SHP77 (cell line): ENCODE measurements around the gene SEC24B.
"Not testable (repeated sequence)": the region's sequence is repeated elsewhere in the genome, so short reads cannot be mapped to it uniquely, and the experiment has no call there.

Experiments
- DNase-seq, 2 experiments: peaks; one replicate each; lab custom pipeline; 2025; lab: John Stamatoyannopoulos, UW

SEC24B gene

GRCh38 chr4:109432696-109433095 is 919 bp upstream of the SEC24B start:
- DNase-seq = no peak

GRCh38 chr4:109434007-109434971 is 674 bp downstream of the SEC24B start:
- no peak for DNase-seq

DNA sequence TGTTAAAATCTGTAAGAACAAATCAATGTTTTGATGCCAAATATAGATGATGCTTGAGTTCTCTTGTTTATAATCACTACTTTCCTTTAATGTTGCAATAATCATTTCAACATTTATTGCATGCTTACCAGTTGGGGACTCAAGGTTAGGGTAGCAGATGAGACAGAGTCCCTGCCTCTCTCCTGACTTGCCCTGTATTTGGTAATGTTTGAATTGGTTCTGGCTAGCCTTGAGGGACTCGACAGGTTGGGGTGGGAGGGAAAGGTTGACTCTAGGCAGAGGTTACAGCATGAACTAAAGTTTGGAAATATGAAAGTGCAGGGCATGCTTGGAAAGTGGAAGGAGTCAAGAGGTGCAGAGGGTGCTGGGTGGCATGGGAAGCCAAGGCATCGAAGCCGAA is 2.0 kb downstream of the SEC24B start:
- DNase-seq = no peak

GRCh38 chr4:109436504-109436903 is 2.9 kb downstream of the SEC24B start:
- DNase-seq = no peak

- no peak for DNase-seq
Measured at GRCh38 chr4:109440948-109441347, 7.3 kb downstream of the SEC24B start.

DNA sequence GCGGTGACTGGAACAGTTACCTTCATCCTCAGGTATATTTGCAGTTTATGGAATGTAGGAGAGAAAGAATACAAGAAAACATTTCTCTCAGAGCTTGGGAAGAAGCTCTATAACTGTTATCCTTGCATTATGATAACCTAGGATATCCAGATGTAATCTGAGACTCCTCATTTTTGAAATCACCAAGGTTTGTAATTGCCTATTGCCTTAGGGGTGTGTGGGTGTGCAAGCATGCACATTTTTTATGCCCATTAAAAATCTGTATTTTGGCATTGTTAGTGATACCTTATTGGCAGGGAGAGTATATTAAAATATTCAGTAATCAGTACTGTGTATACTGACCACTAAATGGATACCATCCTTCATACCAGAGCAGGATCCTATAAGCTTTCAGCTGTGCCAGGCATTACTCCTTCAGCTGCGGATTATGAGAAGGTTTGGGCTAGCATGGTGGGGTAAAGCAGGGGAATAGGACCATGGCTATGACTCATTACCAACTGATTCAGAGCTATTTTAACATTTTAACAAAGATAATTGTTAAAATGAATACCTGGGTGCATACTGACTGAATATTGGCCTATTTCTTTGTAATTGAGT is 8.3 kb downstream of the SEC24B start:
- DNase-seq = no peak

GRCh38 chr4:109444182-109444844 is 10.7 kb downstream of the SEC24B start:
- DNase-seq = no peak

DNA sequence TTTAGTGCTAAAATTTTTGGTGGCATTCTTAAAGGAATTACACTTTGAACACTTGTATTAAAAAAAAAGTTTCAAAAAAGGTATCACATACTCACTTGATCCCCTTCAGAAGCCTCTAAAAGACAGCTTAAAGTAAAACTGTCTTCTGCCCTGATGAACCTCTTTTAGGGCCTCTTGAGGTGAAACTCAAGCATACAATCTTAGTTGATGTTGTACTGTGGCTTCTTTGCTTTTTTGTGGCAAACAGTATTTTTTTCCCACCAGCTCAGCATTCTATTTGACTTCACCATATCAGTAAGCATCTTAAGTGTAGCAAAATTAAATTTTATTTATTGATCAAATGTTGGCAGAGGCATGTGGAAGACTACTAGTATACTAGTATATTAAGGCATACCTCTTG is 13.7 kb downstream of the SEC24B start:
- DNase-seq = no peak

DNA sequence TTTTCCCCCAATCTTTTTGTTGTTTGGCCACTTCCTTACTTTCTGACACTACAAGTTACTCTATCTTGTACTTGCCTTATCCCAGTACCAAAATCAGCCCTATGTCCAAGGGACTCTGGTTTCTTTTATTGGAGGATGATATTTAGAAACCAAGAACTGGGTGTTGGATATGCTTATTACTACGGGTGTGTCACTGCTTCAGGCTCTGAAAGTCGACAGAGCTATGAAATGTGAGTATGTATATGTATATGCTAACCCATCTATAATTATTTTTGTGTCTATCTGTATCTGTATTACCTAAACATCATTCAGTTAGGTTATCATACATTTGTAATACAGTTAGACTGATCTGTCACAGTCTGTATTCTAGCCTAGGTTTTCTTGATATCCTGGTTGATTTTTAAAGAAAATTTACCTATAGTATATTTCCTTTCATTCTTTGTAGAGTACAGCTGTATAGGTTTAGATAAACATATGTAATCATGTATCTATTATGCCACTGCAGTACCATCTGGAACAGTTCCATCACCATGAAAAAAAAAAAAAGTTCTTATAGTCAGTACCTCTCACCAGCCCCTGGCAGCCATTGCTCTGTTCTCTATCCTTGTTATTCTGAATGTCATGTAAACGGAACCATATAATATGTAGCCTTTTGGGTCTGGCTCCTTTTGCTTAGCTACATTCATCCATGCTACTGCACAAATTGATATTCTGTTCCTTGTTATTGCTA is 18.1 kb downstream of the SEC24B start:
- no peak for DNase-seq

GRCh38 chr4:109453110-109453509 is 19.5 kb downstream of the SEC24B start:
- DNase-seq = not testable (repeated sequence)

DNA sequence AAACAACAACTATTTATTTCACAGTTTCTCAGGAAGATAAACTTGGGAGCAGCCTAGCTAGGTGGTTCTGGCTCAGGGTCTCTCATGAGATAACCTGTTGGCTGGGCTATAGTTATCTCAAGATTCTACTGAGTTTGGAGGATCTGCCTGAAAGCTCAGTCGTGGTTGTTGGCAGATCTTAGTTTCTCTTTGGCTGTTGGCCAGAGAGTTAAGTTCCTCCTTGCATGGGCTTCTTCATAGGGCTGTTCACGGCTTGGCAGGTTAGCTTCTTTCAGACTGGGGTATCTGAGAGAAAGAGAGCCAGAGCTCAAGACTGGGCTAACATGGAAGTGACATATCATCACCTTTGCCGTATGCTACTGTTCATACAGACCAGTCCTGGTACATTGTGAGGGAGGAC is 28.7 kb downstream of the SEC24B start:
- no peak for DNase-seq

GRCh38 chr4:109462802-109463201 is 29.2 kb downstream of the SEC24B start:
- no peak for DNase-seq

DNA sequence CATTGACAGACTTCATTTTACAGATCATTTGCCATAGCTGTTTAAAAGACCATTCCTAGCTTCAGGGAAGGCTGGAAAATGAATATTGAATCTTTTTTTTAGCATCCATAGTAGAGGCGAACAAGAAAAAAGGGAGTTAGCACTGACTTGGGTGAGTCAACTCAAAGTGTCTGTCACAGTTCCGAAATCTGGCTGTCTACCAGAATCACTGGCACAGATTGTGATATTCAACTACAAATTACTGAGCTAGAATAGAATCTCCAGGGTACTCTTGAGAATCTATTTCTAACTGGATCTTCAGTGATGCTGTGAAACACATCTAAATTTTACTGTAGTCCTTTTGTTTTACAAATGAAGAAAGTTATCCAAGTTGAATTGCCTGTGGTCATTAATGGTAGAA is 31.5 kb downstream of the SEC24B start:
- no peak for DNase-seq

GRCh38 chr4:109469915-109470314 is 36.3 kb downstream of the SEC24B start:
- no peak for DNase-seq

GRCh38 chr4:109472343-109472761 is 38.7 kb downstream of the SEC24B start:
- DNase-seq = no peak

- DNase-seq = no peak
Measured at GRCh38 chr4:109473824-109474223, 40.2 kb downstream of the SEC24B start.

DNA sequence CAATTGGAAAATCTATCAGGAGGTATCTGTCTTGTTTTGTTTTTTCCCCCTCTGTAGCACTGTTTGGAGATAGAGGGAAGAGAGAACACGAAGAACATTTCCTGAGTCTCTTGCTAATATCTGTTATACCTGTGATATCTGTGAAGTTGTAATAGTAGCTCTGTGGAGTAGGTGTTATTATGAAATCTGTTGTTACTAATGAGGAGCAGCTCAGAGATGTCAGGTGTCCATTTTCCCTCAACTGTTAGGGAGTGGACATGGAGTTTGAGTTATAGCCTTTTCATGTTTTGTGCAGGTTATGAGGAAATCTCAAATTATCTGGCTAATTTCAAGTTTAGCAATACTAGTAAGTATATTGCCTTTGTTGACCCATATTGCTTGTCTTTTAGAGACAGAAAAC is 52.4 kb downstream of the SEC24B start:
- DNase-seq = no peak

DNA sequence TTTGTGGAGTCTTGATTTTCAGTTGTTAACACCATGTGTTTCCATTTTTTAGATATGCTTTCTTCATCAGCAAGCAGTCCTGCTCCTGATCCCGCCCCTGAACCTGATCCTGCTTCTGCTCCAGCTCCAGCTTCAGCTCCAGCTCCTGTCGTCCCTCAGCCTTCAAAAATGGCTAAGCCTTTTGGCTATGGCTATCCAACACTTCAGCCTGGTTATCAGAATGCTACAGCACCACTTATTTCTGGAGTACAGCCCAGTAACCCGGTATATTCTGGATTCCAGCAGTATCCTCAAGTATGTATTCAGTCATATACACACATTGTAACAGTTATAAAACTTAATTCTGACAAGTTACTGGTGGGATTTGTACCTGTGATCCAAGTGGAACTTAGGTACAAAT is 60.9 kb downstream of the SEC24B start:
- no peak for DNase-seq

DNA sequence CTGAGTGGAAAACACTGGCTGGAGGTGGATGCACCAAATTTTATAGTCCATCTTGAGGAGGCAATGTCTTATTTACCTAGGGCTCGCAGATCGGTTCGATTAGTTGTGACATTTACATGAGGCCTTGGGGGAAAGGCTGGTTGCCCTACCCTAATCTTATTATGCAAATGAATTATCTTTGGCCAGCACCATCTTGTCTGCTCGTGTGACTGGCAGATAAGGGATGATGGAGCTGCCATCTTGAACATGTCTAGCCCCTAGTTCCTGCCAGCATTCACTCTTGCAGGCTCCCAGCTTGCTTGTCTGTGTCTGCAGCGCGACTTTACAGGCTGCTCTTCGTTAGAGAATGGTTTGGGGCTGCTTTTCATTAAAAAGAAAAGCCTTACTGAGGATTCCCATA is 61.9 kb downstream of the SEC24B start:
- DNase-seq = no peak

DNA sequence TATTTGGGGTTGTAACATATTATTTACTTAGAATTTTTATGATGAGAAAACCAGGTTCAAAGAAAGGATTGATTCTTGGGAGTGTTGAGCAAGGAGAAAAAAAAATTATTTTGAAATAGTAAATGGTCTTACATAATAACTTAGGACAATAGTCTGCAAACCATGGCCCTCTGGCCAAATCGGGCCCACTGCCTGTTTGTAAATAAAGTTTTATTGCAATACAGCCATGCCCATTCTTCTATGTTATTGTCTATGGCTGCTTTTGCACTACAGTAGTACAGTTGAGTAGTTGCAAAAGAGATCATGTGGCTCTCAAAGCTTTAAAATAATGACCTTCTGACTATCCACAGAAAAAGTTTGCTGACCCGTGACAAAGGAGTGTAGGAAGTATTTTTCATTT is 63.3 kb downstream of the SEC24B start:
- no peak for DNase-seq

- DNase-seq = no peak
Measured at GRCh38 chr4:109497511-109497910, 63.9 kb downstream of the SEC24B start.

DNA sequence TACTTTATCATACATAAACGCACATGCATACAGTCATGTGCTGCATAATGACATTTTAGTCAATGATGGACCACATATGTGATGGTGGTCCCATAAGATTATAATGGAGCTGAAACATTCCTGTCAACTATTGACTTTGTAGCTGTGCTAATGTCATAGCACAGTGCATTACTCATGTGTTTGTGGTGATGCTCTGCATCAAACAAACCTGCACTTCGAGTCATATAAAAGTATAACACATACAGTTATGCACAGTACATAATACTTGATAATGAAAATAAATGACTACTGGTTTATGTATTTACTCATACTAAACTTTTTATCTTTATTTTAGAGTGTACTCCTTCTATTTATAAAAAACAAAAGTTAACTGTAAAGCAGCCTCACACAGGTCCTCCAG is 65.9 kb downstream of the SEC24B start:
- no peak for DNase-seq
